ENCODE results near the gene NOL7.

DNA sequence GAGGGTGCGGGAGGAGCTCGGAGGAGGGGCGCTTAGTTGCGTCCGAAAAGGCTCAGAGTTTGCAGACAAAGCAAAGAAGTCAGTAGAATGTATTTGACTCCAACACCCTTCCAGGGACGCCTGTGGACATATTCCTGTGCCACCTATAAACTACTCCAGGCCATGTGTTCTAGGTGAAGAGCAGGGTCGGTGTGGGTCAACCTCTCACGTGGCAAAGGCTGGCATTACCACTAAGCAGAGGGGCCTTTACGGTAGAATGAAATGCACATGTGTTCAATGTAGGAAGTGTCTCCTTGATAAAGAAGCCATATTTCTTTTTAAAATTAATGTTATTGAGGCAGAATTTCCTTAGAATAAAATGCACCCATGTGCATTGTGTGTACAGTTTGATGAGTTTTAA, 25.3 kb upstream of the NOL7 start:
- TF ChIP-seq FOXA1 (IDR thresholded peaks at IDR 0.05) (no peak), FOXA1 (CRISPR knock-in tag; IDR thresholded peaks at IDR 0.05) (no peak), PRDM15 (CRISPR knock-in tag; IDR thresholded peaks at IDR 0.05) (no peak)
